Esophagus (tissue), 2 donors: ENCODE measurements around the gene ASXL1. TPM values are rescaled to one million over a fixed set of nuclear protein-coding genes. Genes with fewer than 3 reads are reported as not detected.

Experiments used
- H3K27ac ChIP-seq, 2 donors: one replicate each; pipeline ENCODE4 v1.5.1; 2013; ENCODE audit warnings: low read depth in 2 of 2, mild to moderate bottlenecking in 2 of 2, inconsistent platforms in 1 of 2, low read length in 1 of 2, moderate library complexity in 1 of 2
- H3K27me3 ChIP-seq, 2 donors: one replicate each; pipeline ENCODE4 v1.6.1; 2013; ENCODE audit warnings: low read length in 2 of 2, control low read depth in 1 of 2, mild to moderate bottlenecking in 1 of 2; ENCODE audit not compliant: insufficient read depth in 2 of 2, control insufficient read depth in 1 of 2
- H3K36me3 ChIP-seq, 2 donors: one replicate each; pipeline ENCODE4 v1.6.1; 2013; ENCODE audit warnings: low read length in 1 of 2; ENCODE audit not compliant: control insufficient read depth in 2 of 2, insufficient read depth in 2 of 2
- H3K4me1 ChIP-seq, 2 donors: one replicate each; pipeline ENCODE4 v1.6.1; 2013; ENCODE audit warnings: low read length in 1 of 2; ENCODE audit not compliant: control insufficient read depth in 2 of 2, insufficient read depth in 2 of 2
- H3K4me3 ChIP-seq, 2 donors: one replicate each; pipeline ENCODE4 v1.5.1; 2013; ENCODE audit warnings: low read length in 2 of 2, mild to moderate bottlenecking in 2 of 2, low read depth in 1 of 2, moderate library complexity in 1 of 2
- H3K9me3 ChIP-seq, 2 donors: one replicate each; pipeline ENCODE4 v1.6.1; 2013; ENCODE audit warnings: mild to moderate bottlenecking in 2 of 2, low read depth in 1 of 2, low read length in 1 of 2, moderate library complexity in 1 of 2; ENCODE audit not compliant: control insufficient read depth in 2 of 2, insufficient read depth in 1 of 2
- WGBS, 2 donors: extraction: QIAGEN DNeasy Blood & Tissue Kit; methylation state at CpG; one replicate each; pipeline ENCODE4 v1.1.7; 2013; 5-methylcytosine and 5-hydroxymethylcytosine counted together
- polyA plus RNA-seq, 2 donors: library from polyadenylated mRNA; stranded (reverse); fragments of 200-250 nt; gene quantifications; one replicate each; pipeline ENCODE4 v1.2.3, GENCODE V29; 2013
- donor health status: healthy with polysubstance abuse.
- donor health status: Bipolar disorder and iron deficiency.

Gene ASXL1
- polyA plus RNA-seq, 2 donors = 13.3 to 19.7 TPM

GRCh38 chr20:32415494-32415893, 57.4 kb downstream of the ASXL1 start:
- H3K4me3 ChIP-seq = no peak overlapping the region
- no peaks in the 10 kb centered on the region for H3K27me3 ChIP-seq
- no peaks in the 10 kb centered on the region for H3K4me1 ChIP-seq
- H3K9me3 ChIP-seq = no peaks in the 10 kb centered on the region
- H3K36me3 ChIP-seq = no peaks in the 10 kb centered on the region
- H3K27ac ChIP-seq = no peak overlapping the region
- WGBS, 2 donors = 74 to 84% methylated on average over 2 of the region's 2 CpGs

- Histone ChIP-seq H3K9me3 (no peaks in the 10 kb centered on the region), H3K27me3 (no peaks in the 10 kb centered on the region), H3K27ac (no peak overlapping the region), H3K4me3 (no peak overlapping the region), H3K4me1 (no peaks in the 10 kb centered on the region), H3K36me3 (no peaks in the 10 kb centered on the region)
- 74 to 83% methylated on average over 2 of the region's 2 CpGs for WGBS, 2 donors
Measured at GRCh38 chr20:32416206-32416605, 58.1 kb downstream of the ASXL1 start.

- H3K27me3 ChIP-seq = no peaks in the 10 kb centered on the region
- WGBS, 2 donors = 89 to 92% methylated on average over 2 of the region's 2 CpGs
- no peak overlapping the region for H3K4me3 ChIP-seq
Measured at GRCh38 chr20:32418376-32418775, 60.2 kb downstream of the ASXL1 start.

GRCh38 chr20:32421290-32421689, 63.2 kb downstream of the ASXL1 start:
- WGBS, 2 donors = 45 to 48% methylated on average over 2 of the region's 2 CpGs
- Histone ChIP-seq H3K27ac (no peak overlapping the region), H3K9me3 (no peaks in the 10 kb centered on the region), H3K27me3 (no peaks in the 10 kb centered on the region), H3K4me3 (no peak overlapping the region), H3K4me1 (no peaks in the 10 kb centered on the region), H3K36me3 (no peaks in the 10 kb centered on the region)

More at GRCh38 chr20:32418376-32418775, 60.2 kb downstream of the ASXL1 start:
- Histone ChIP-seq H3K27ac (no peak overlapping the region), H3K36me3 (no peaks in the 10 kb centered on the region), H3K9me3 (no peaks in the 10 kb centered on the region), H3K4me1 (no peaks in the 10 kb centered on the region)

DNA sequence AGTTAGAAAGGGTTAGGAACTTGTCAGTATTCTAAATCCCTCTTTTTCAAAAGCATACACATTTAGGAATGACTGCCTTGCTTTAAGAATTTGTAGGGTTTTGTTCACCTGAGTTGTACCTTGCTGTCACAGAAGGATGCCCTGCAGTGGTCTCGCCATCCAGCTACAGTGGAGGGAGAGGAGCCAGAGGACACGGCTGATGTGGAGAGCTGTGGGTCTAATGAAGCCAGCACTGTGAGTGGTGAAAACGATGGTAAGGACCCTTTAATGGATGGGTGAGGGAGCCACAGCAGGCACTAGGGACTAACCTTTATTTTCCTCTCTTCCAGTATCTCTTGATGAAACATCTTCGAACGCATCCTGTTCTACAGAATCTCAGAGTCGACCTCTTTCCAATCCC, 69.9 kb downstream of the ASXL1 start:
- Histone ChIP-seq H3K9me3 (no peaks in the 10 kb centered on the region), H3K4me3 (no peak overlapping the region), H3K27me3 (no peaks in the 10 kb centered on the region), H3K27ac (no peak overlapping the region), H3K36me3 (peaks cover 8 to 24% of the 10 kb centered on the region in 2 donors), H3K4me1 (no peaks in the 10 kb centered on the region)
- WGBS, 2 donors = 89 to 91% methylated on average over 6 of the region's 6 CpGs

DNA sequence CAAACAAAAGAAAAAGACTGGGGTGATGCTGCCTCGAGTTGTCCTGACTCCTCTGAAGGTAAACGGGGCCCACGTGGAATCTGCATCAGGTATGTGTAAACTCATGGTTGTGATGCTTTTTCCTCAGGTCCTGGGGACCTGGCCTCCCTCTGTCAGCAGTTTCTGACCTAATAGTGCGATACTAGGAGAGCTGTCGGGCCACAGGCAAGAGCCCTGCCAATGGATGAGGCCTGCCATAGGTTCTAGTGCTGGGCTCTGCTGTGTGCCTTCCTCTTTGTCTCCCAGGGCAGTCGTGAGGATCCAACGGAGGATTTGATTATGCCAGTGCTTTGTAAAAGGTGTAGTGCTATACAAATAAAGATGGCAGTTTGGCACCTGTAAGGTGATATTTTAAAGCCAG, 71.2 kb downstream of the ASXL1 start:
- H3K9me3 ChIP-seq = no peaks in the 10 kb centered on the region
- peaks cover 20 to 32% of the 10 kb centered on the region in 2 donors for H3K36me3 ChIP-seq
- no peaks in the 10 kb centered on the region for H3K27me3 ChIP-seq
- H3K27ac ChIP-seq = no peak overlapping the region
- no peaks in the 10 kb centered on the region for H3K4me1 ChIP-seq
- H3K4me3 ChIP-seq = no peak overlapping the region
- WGBS, 2 donors = 77 to 82% methylated on average over 7 of the region's 7 CpGs

GRCh38 chr20:32429745-32430360, 71.7 kb downstream of the ASXL1 start:
- Histone ChIP-seq H3K27me3 (no peaks in the 10 kb centered on the region), H3K27ac (no peak overlapping the region), H3K9me3 (no peaks in the 10 kb centered on the region), H3K4me3 (no peak overlapping the region), H3K4me1 (no peaks in the 10 kb centered on the region), H3K36me3 (peaks cover 25 to 37% of the 10 kb centered on the region in 2 donors)
- 91 to 93% methylated on average over 16 of the region's 16 CpGs for WGBS, 2 donors

- no peaks in the 10 kb centered on the region for H3K9me3 ChIP-seq
- no peaks in the 10 kb centered on the region for H3K4me1 ChIP-seq
- no peak overlapping the region for H3K4me3 ChIP-seq
- H3K36me3 ChIP-seq = peaks cover 36 to 50% of the 10 kb centered on the region in 2 donors
- no peaks in the 10 kb centered on the region for H3K27me3 ChIP-seq
- WGBS, 2 donors = 96% methylated on average over 12 of the region's 12 CpGs
- no peak overlapping the region for H3K27ac ChIP-seq
Measured at GRCh38 chr20:32431457-32431856, 73.3 kb downstream of the ASXL1 start.

DNA sequence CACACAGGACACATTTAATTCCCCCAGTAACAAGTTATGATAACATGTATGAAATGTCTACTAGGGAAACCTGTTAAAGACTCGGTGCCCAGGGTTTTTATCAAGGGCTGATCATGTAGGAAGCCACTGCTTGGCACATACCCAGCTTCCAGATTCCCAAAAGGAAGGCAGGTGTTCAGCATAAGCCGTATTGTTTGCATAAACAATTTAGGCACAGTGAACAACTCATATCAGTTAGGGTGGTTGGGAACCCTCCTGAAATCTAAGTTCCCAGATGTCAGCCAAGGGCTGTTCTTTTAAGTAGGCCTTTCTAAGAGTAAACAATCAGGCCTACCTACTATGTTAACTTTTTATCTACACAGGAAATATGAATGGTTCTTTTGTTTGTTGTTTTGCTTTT, 74.1 kb downstream of the ASXL1 start:
- H3K36me3 ChIP-seq = peaks cover 36 to 56% of the 10 kb centered on the region in 2 donors
- H3K9me3 ChIP-seq = no peaks in the 10 kb centered on the region
- 54 to 66% methylated on average over 2 of the region's 2 CpGs for WGBS, 2 donors
- no peak overlapping the region for H3K27ac ChIP-seq
- no peak overlapping the region for H3K4me3 ChIP-seq
- no peaks in the 10 kb centered on the region for H3K27me3 ChIP-seq
- no peaks in the 10 kb centered on the region for H3K4me1 ChIP-seq

DNA sequence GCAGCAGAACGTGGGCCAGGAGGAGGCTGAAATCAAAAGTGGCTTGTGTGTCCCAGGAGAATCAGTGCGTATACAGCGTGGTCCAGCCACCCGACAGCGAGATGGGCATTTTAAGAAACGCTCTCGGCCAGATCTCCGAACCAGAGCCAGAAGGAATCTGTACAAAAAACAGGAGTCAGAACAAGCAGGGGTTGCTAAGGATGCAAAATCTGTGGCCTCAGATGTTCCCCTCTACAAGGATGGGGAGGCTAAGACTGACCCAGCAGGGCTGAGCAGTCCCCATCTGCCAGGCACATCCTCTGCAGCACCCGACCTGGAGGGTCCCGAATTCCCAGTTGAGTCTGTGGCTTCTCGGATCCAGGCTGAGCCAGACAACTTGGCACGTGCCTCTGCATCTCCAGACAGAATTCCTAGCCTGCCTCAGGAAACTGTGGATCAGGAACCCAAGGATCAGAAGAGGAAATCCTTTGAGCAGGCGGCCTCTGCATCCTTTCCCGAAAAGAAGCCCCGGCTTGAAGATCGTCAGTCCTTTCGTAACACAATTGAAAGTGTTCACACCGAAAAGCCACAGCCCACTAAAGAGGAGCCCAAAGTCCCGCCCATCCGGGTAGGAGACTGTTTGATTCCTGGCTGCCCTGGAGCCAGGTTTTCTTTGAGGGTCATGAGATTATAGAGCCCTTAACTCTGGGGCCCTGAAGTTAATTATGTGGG, 75.3 kb downstream of the ASXL1 start:
- H3K4me1 ChIP-seq = no peaks in the 10 kb centered on the region
- H3K27me3 ChIP-seq = no peaks in the 10 kb centered on the region
- H3K36me3 ChIP-seq = peaks cover 35 to 53% of the 10 kb centered on the region in 2 donors
- 81 to 82% methylated on average over 20 of the region's 20 CpGs for WGBS, 2 donors
- no peak overlapping the region for H3K4me3 ChIP-seq
- no peaks in the 10 kb centered on the region for H3K9me3 ChIP-seq
- no peak overlapping the region for H3K27ac ChIP-seq
